HG02970 (cell line): Measurements from ENCODE around the gene TLN1.

Experiments used
- ATAC-seq: cut with Tn5 transposase; IDR thresholded peaks from one replicate; pipeline ENCODE4 v1.9.1; 2021; ENCODE audit warnings: mild to moderate bottlenecking, moderate library complexity, moderate number of reproducible peaks; ENCODE audit not compliant: unreplicated experiment, low FRiP score

The TLN1 gene

DNA sequence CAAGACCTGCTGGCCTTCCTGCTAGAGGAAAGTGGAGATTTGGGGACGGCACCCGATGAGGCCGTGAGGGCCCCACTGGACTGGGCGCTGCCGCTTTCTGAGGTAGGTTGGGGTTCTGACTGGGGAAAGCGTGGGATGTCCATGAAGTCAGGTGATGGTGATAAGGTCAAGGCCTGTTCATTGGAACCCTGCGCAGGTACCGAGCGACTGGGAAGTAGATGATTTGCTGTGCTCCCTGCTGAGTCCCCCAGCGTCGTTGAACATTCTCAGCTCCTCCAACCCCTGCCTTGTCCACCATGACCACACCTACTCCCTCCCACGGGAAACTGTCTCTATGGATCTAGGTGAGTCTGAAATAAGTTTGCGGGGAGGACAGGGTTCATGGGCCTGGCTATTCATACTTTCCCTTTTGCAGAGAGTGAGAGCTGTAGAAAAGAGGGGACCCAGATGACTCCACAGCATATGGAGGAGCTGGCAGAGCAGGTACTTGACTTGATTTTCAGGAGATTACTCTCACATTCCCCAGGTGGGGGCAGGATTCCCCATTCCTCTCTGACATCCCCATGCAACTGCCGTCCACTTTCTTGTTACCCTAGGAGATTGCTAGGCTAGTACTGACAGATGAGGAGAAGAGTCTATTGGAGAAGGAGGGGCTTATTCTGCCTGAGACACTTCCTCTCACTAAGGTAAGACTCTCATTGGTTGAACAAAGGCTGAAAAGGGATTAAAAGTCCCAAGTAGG is 976 bp upstream of the TLN1 start:
- no peak for ATAC-seq

DNA sequence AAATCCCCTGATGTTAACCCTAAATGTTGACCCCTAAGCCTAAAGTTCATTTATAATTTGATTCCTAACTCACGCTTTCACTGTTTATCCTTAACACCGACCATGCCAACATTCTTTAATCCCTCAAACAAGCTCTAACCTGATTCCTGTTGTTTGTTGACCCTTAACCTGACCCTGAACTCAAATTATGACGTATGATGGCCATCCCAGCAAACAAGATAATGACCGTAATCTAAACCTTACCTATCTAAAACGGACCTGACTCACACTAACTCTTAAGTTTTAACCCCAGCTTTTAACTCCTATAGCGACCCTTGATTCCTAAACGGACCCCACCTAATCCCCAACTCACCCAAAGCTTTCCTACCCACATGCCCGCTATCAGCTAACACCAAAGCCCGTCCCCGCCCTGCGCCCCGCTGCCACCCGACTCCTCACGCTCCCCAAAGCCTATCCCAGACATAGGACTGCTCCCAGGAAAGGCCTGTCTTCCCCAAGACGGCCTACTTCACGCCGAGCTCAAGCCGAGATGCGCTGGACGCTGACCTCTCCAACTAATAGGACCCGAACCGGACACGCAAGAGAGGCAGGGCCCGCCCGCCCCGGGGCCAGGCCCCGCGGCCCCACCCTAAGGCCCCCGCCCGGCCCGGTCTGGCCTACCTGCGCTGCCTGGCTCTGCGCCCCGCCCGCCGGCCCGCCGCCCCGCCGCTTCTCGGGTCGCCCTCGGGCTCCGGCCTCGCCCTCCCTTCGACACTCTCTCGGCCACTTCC is 395 bp downstream of the TLN1 start:
- no peak for ATAC-seq

GRCh38 chr9:35730486-35730854 is 1.5 kb downstream of the TLN1 start:
- no peak for ATAC-seq

DNA sequence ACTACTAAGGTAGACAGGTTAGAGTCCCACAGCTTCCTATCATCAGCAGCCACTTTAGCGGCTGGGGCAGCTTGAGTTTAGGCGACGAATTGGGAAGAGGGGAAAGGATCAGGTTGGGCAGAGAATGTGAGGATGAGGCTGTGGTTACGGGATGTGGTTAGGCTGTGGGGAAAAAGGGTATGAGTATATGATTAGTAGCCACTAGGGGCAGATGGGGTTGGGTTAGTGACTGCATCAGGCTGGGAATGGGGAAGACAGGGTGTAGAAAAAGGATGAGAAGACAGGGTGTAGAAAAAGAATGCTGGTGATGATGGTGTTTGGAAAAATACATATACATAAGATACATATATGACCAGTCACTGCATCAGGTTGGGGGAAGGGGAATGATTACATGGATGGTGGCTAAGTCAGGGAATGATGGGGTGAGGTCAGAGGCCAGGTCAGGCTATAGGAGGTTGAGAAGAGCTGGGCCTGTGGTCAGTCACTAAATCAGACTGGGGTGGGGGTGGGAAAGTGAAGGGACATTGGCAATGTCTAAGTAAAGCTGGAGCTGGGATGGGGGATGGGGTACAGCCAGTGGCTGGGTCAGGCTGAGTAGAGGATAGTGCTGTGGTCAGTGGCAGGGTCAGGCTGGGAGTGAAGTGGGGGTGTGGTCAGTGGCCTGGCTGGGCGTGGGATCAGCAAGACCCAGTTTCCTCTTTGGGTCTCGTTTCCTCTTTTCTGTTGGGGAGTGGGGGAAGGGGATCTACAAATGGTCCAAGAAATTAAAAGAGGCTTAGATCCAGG is 2.1 kb downstream of the TLN1 start:
- ATAC-seq: no peak

GRCh38 chr9:35729101-35729500 is 2.9 kb downstream of the TLN1 start:
- no peak for ATAC-seq

DNA sequence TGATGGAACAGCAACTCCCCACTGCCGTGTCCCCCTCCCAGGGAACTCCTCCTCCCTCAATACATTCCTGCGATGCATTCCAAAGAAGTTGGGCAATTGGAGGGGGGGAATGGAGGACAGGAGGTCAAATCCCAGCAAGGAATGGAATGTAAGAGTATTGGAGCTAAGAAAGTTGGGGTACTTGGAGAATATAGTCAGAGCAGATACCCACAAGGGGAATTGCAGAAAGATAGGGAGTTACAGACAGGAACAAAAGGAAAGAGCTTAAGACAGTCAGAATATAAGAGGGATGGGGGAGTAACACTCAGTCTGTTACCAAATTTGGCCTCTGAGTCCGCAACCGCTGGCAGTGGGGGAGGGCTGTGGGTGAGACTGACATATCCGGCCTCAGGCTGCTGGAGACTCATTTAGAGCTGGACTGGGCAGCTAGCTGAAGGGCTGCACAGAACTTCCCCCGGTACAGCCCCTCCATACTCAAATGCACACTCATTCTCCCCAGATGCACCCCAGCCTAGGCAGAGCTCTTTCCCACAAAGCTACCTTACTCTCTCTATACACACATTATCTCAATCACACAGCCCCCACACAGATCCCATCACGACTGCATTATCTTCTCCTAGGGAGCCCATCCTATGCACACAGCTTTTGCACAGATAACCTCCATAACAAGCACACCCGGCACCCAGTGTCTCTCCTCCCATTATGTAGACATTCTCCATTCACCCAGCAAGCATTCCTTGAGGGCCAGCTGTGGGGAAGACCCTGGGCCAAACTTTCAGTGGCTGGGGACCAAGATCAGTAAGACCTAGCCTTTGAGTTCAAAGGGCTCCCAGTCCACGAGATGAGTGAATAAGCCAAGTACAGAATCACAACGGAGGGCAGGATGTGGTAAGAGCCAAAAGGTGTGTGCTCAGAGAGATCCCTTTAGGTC is 3.7 kb downstream of the TLN1 start:
- no peak for ATAC-seq

GRCh38 chr9:35727676-35728040 is 4.3 kb downstream of the TLN1 start:
- ATAC-seq: no peak

GRCh38 chr9:35726931-35727330 is 5.1 kb downstream of the TLN1 start:
- no peak for ATAC-seq

DNA sequence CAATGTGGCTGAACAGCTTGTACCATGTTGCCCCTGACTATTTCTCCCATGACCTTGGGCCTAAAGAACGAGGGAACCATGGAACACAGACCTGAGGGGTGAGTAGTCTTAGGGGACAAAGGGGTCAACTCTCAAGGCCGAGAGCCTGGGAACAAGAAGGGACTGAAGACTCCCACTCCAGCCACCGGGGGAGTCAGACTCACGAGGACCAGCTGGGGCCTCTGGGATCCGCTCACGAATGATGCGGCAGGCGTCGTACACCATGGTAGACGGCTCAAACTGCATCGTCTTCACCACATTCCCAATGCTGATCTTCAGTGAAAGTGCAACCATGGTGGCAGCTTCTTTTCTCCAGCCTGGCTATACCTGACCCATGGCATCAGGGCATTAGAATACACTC is 6.6 kb downstream of the TLN1 start:
- no peak for ATAC-seq

GRCh38 chr9:35723908-35724307 is 8.1 kb downstream of the TLN1 start:
- no peak for ATAC-seq

GRCh38 chr9:35723426-35723825 is 8.6 kb downstream of the TLN1 start:
- no peak for ATAC-seq

- no peak for ATAC-seq
Observed at GRCh38 chr9:35719546-35719945, 12.4 kb downstream of the TLN1 start.

- no peak for ATAC-seq
Observed at GRCh38 chr9:35718721-35719511, 13.1 kb downstream of the TLN1 start.

- no peak for ATAC-seq
Observed at GRCh38 chr9:35717132-35717870, 14.7 kb downstream of the TLN1 start.

DNA sequence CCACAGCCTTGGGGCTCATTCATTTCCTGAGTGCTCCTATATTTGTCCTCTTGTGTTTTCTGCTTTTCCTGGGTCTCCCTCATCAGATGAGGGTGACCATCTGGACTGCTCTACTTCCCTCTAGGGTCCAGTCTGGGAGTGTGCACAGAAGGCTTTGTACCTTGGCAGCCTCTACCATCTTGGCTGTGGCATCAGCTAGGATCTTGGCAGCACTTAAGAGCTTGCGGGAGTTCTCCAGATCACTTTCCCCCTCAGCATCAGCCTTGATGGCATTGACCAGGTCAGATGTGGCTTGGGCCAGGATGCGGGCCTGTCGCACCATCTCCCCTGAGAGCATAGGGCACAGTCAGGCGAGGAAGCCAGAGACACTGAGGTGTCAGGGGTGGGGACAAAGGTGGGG is 15.8 kb downstream of the TLN1 start:
- no peak for ATAC-seq

- no peak for ATAC-seq
Observed at GRCh38 chr9:35714579-35715252, 17.3 kb downstream of the TLN1 start.

GRCh38 chr9:35714123-35714522 is 17.9 kb downstream of the TLN1 start:
- no peak for ATAC-seq

DNA sequence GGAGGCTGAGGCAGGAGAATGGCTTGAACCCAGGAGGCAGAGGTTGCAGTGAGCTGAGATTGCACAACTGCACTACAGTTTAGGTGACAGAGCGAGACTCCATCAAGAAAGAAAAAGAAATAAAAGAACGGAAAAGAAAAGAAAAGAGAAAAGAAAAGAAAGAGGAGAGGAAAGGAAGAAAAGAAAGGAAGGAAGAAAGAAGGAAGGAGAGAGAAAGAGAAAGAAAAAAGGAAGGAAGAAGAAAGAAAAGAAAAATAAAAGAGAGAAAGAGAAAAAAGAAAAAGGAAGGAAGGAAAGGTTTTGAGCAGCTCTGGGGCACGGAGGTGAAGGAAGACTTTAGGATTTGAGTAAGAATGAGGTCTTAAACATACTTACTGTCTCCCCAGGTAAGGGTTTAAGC is 18.4 kb downstream of the TLN1 start:
- no peak for ATAC-seq
